Measurements from ENCODE around the gene SVOPL. TPM values are rescaled to one million over a fixed set of nuclear protein-coding genes. Genes with fewer than 3 reads are reported as not detected.

SVOPL gene
- total and polyA plus RNA-seq, 10 of the 15 experiments (the other 5 are each of a cell fraction or from before 2014, with no cell fraction given): 0.15 TPM; not detected in 9

- no peak overlapping the region for H3K4me3 ChIP-seq
- no peak overlapping the region for H2AFZ ChIP-seq (ENCODE audit: control insufficient read depth, low read depth, low read length)
- no peak for ATAC-seq
- H3K4me2 ChIP-seq (ENCODE audit: control insufficient read depth, insufficient read depth): no peak overlapping the region
- CTCF ChIA-PET: no interaction called here
- intact Hi-C loops (cut with micrococcal nuclease; ENCODE audit: unreplicated experiment): no loop called here
- H4K20me1 ChIP-seq (ENCODE audit: control insufficient read depth, insufficient read depth): no peaks in the 10 kb centered on the region
- no peak for DNase-seq (ENCODE audit: low read depth, low spot score)
- no peaks in the 10 kb centered on the region for H3K79me2 ChIP-seq (ENCODE audit: control insufficient read depth, insufficient read depth, low read length)
- SMC1A ChIA-PET (ENCODE audit: uncharacterized antibody, unreplicated experiment): no interaction called here
- H3K36me3 ChIP-seq (ENCODE audit: control insufficient read depth in 2 of 2, insufficient read depth in 2 of 2, low read length in 1 of 2): no peaks in the 10 kb centered on the region
- POLR2A ChIA-PET: no interaction called here
- H3K27me3 ChIP-seq (replicated peaks in 1 of 2; ENCODE audit: control insufficient read depth in 2 of 2, insufficient read depth in 2 of 2, low read length in 1 of 2): no peaks in the 10 kb centered on the region
- in situ Hi-C loops (cut with MboI): no loop called here
- RAD21 ChIA-PET (ENCODE audit: unreplicated experiment): no interaction called here
- no peaks in the 10 kb centered on the region for H3K4me1 ChIP-seq (ENCODE audit: control insufficient read depth, insufficient read depth, low read length)
- no peak overlapping the region for H3K27ac ChIP-seq (ENCODE audit: control insufficient read depth, insufficient read depth)
- no peak overlapping the region for H3K9ac ChIP-seq (ENCODE audit: control insufficient read depth, insufficient read depth, low read length)
- WGBS (ENCODE audit: insufficient coverage, insufficient replicate concordance, low lambda C conversion rate, missing lambda C conversion rate): 37% methylated on average over 5 of the region's 5 CpGs
- no TSS peak for BruUV-seq (replicated peaks)
- no peak for FAIRE-seq
- no peaks in the 10 kb centered on the region; the same call in 2 of the 3 replicates for H3K9me3 ChIP-seq (replicated peaks; ENCODE audit: control insufficient read depth, insufficient read depth, low read length)
- TF ChIP-seq NR2C1 (IDR thresholded peaks at IDR 0.05) (no peak), POLR2AphosphoS2 (IDR thresholded peaks at IDR 0.05; ENCODE audit: low read depth, low read length) (no peak), ZNF24 (IDR thresholded peaks at IDR 0.05) (no peak), RFX5 (IDR thresholded peaks at IDR 0.05; ENCODE audit: low read depth, low read length) (no peak), ELK1 (IDR thresholded peaks at IDR 0.05; ENCODE audit: low read depth, low read length) (no peak), FOS (IDR thresholded peaks at IDR 0.05; ENCODE audit: borderline replicate concordance, extremely low read depth, insufficient read length) (no peak), CREB1 (IDR thresholded peaks at IDR 0.05; ENCODE audit: low read depth) (no peak), FOXM1 (IDR thresholded peaks at IDR 0.05; ENCODE audit: low read depth, low read length) (no peak), ATF2 (IDR thresholded peaks at IDR 0.05; ENCODE audit: low read length) (no peak), SMAD5 (IDR thresholded peaks at IDR 0.05; ENCODE audit: low read depth) (no peak), ASH2L (IDR thresholded peaks at IDR 0.05; ENCODE audit: borderline replicate concordance, low read depth) (no peak), EGR1 (IDR thresholded peaks at IDR 0.05; ENCODE audit: borderline replicate concordance in 1 of 2, low read depth in 2 of 2, low read length in 2 of 2) (no peak), ZNF622 (IDR thresholded peaks at IDR 0.05) (no peak)
- TF ChIP-seq, protein P1, sequence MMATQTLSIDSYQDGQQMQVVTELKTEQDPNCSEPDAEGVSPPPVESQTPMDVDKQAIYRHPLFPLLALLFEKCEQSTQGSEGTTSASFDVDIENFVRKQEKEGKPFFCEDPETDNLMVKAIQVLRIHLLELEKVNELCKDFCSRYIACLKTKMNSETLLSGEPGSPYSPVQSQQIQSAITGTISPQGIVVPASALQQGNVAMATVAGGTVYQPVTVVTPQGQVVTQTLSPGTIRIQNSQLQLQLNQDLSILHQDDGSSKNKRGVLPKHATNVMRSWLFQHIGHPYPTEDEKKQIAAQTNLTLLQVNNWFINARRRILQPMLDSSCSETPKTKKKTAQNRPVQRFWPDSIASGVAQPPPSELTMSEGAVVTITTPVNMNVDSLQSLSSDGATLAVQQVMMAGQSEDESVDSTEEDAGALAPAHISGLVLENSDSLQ (IDR thresholded peaks at IDR 0.05): no peak
- TF ChIP-seq, protein P2, sequence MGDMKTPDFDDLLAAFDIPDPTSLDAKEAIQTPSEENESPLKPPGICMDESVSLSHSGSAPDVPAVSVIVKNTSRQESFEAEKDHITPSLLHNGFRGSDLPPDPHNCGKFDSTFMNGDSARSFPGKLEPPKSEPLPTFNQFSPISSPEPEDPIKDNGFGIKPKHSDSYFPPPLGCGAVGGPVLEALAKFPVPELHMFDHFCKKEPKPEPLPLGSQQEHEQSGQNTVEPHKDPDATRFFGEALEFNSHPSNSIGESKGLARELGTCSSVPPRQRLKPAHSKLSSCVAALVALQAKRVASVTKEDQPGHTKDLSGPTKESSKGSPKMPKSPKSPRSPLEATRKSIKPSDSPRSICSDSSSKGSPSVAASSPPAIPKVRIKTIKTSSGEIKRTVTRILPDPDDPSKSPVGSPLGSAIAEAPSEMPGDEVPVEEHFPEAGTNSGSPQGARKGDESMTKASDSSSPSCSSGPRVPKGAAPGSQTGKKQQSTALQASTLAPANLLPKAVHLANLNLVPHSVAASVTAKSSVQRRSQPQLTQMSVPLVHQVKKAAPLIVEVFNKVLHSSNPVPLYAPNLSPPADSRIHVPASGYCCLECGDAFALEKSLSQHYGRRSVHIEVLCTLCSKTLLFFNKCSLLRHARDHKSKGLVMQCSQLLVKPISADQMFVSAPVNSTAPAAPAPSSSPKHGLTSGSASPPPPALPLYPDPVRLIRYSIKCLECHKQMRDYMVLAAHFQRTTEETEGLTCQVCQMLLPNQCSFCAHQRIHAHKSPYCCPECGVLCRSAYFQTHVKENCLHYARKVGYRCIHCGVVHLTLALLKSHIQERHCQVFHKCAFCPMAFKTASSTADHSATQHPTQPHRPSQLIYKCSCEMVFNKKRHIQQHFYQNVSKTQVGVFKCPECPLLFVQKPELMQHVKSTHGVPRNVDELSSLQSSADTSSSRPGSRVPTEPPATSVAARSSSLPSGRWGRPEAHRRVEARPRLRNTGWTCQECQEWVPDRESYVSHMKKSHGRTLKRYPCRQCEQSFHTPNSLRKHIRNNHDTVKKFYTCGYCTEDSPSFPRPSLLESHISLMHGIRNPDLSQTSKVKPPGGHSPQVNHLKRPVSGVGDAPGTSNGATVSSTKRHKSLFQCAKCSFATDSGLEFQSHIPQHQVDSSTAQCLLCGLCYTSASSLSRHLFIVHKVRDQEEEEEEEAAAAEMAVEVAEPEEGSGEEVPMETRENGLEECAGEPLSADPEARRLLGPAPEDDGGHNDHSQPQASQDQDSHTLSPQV (IDR thresholded peaks at IDR 0.05): no peak
Measured at GRCh38 chr7:138691178-138691577, 10.0 kb downstream of the SVOPL start.
